Heart right ventricle (tissue), 16 donors: ENCODE measurements around the gene EGFLAM. TPM values are rescaled to one million over a fixed set of nuclear protein-coding genes. Genes with fewer than 3 reads are reported as not detected.
A peak's percentile ranks its signal among the peaks of the same experiment; 100 is the strongest.

ENCODE experiments used
- ATAC-seq, 8 donors: fragments of 200-7000 bp; cut with Tn5 transposase; one replicate each; pipeline ENCODE4 v1.9.1; 2020; ENCODE audit warnings: mild to moderate bottlenecking in 8 of 8, moderate library complexity in 8 of 8, moderate number of reproducible peaks in 1 of 8
- DNase-seq, 2 donors: peaks; one replicate each; pipeline ENCODE4 v3.0.0-alpha.2; 2020
- H3K27ac ChIP-seq, 10 donors: fragments of 200-600 bp; sonication (generic) in 2 of 10; one replicate each; pipeline versions ENCODE4 v1.5.0 to v1.8.0; 2020 to 2022; ENCODE audit warnings: mild to moderate bottlenecking in 3 of 10
- H3K27me3 ChIP-seq, 7 donors: fragments of 200-600 bp; one replicate each; pipeline ENCODE4 v1.8.0; 2021 to 2022; ENCODE audit warnings: mild to moderate bottlenecking in 2 of 7
- H3K36me3 ChIP-seq, 9 donors: fragments of 200-600 bp; sonication (generic) in 1 of 9; one replicate each; pipeline versions ENCODE4 v1.5.0 to v1.8.0; 2020 to 2022; ENCODE audit warnings: mild to moderate bottlenecking in 2 of 9
- H3K4me1 ChIP-seq, 9 donors: fragments of 200-600 bp; sonication (generic) in 1 of 9; one replicate each; pipeline versions ENCODE4 v1.5.0 to v1.8.0; 2020 to 2022; ENCODE audit warnings: mild to moderate bottlenecking in 4 of 9
- H3K4me3 ChIP-seq, 10 donors: fragments of 200-600 bp; sonication (generic) in 2 of 10; one replicate each; pipeline versions ENCODE4 v1.5.0 to v1.8.0; 2020 to 2022; ENCODE audit warnings: mild to moderate bottlenecking in 7 of 10, moderate library complexity in 2 of 10
- H3K9me3 ChIP-seq, 11 donors: fragments of 200-600 bp in 10 of 11; sonication (generic) in 2 of 11; one replicate each; pipeline versions ENCODE4 v1.5.0 to v1.8.0; 2013 to 2022; ENCODE audit warnings: mild to moderate bottlenecking in 2 of 11, control low read depth in 1 of 11, moderate library complexity in 1 of 11
- CTCF ChIP-seq, 9 donors: fragments of 200-600 bp; sonication (generic) in 2 of 9; IDR thresholded peaks; one replicate each; pipeline versions ENCODE4 v1.5.0 to v1.8.0; 2021 to 2022; ENCODE audit warnings: antibody characterized with exemption in 9 of 9, mild to moderate bottlenecking in 5 of 9, moderate library complexity in 1 of 9
- WGBS, 2 donors: extraction: QIAGEN DNeasy Blood & Tissue Kit; methylation state at CpG; one replicate each; pipeline ENCODE4 v1.1.7; 2013; ENCODE audit warnings: inconsistent platforms in 1 of 2; 5-methylcytosine and 5-hydroxymethylcytosine counted together
- intact Hi-C, 10 donors: fragments of 100-400 bp; cut with DNase I; formaldehyde crosslinking; loops; one replicate each; pipeline versions ENCODE4 v1.11.1 to v1.14.2; 2022
- polyA plus RNA-seq, 2 donors: library from polyadenylated mRNA; stranded (reverse); fragments of 200-250 nt; gene quantifications; one replicate each; pipeline ENCODE4 v1.2.3, GENCODE V29; 2013
- total RNA-seq, 10 donors: library from RNA; stranded (reverse); fragmentation: NEBNext Ultra II Directional in 3 of 10; extraction: Animal tissue kit (Norgen Biotek cat#: 25700) in 3 of 10; gene quantifications; one replicate each; pipeline versions ENCODE4 v1.2.1 to v1.2.4, GENCODE V29; 2021 to 2023
- donor health status: Arrhythmogenic right ventricular cardiomyopathy.
- donor health status: ischemic (EF 13 %, LVEDD 7.1; RV severe dilation, severe dysfunction).
- donor health status: healthy with polysubstance abuse.
- donor health status: DM: no; HTN: yes; CAD: no.
- donor health status: DM: no; HTN: no; CAD: no.
- donor health status: ischemic (EF 25% LVEDD 6.9; RV normal size, moderate dysfunction).
- donor health status: ischemic (EF 25% LVEDD 5.7; RV mildly dilated, moderate dysfunction).
- donor health status: healthy.
- donor health status: DM: yes; HTN: yes; CAD: no.
- donor health status: Ischemic cardiomyopathy.
- donor health status: ischemic (EF 35%, LVEDD 5.7; RV mildly dilated, moderate dysfunction).
- donor health status: nonischemic (EF 11% LVEDD 7.7; RV severe dilation, severe dysfunction).
- donor health status: DM: yes; HTN: yes; CAD: no.
- donor health status: PGD.
- donor health status: ischemic (EF 29% LVEDD 5.4; RV normal size, mild dysfunction).
- donor health status: nonischemic (EF 23%, LVEDD 6.1; RV moderate dilation, normal function).

Gene EGFLAM
- total and polyA plus RNA-seq, 12 donors = 3.4 to 15.3 (median 7.6) TPM

DNA sequence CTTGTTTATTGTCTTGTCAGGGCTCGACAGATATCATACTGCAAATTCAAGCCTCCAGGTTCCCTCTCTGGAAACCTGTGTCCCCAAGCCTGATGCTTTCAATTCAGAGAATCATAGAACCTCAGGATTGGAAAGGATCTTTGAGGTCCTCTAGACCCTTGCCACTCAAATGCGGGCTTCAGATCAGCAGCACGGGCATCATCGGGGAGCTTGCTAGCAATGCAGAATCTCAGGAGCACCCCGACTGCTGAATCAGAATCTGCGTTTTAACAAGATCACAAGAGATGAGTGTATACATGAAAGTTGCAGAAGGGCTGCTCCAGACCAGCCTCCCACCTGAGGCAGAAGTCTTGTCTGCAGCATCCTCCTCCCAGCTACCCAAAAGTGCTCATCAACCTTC lies 13.1 kb upstream of the EGFLAM start:
- whole genome bisulfite sequencing, 2 donors = 90 to 91% methylated on average over 6 of the region's 6 CpGs
- Histone ChIP-seq H3K36me3 (no peaks in the 10 kb centered on the region), H3K9me3 (no peaks in the 10 kb centered on the region), H3K4me3 (no peak overlapping the region), H3K4me1 (no peaks in the 10 kb centered on the region), H3K27me3 (peaks cover 0 to 16% (median 10%) of the 10 kb centered on the region in 7 donors), H3K27ac (no peak overlapping the region)
- no peak for ATAC-seq
- TF ChIP-seq CTCF (IDR thresholded peaks at IDR 0.05) = no peak
- intact Hi-C loops = no loop called here
- no peak for DNase-seq

DNA sequence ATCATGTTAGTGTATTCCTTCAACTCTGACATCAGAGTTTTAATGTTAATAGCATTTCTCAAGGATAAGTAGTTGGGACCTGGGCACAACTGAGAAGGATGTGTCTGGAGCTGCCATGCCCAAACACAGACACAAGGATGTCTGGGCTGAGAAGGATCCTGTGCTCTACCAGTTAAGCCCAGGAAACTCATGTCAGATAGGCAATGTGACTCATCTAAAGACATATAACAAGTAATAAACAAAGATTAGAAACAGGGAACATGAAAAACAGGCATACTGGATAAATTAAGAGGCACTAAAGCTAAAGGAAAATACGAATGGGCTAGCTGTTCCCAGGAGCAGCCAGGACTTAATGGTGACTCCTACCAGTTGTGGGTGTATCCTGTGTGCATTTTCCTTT lies 9.1 kb upstream of the EGFLAM start:
- DNase-seq (no peak), ATAC-seq (no peak)
- intact Hi-C loops = no loop called here
- Histone ChIP-seq H3K27me3 (peaks cover 0 to 32% (median 23%) of the 10 kb centered on the region in 7 donors), H3K4me1 (no peaks in the 10 kb centered on the region), H3K27ac (no peak overlapping the region), H3K9me3 (peaks cover 0 to 10% (median 0%) of the 10 kb centered on the region in 11 donors), H3K36me3 (no peaks in the 10 kb centered on the region), H3K4me3 (no peak overlapping the region)
- 23 to 32% methylated on average over 1 of the region's 1 CpG for WGBS, 2 donors
- TF ChIP-seq CTCF (IDR thresholded peaks at IDR 0.05) = no peak

DNA sequence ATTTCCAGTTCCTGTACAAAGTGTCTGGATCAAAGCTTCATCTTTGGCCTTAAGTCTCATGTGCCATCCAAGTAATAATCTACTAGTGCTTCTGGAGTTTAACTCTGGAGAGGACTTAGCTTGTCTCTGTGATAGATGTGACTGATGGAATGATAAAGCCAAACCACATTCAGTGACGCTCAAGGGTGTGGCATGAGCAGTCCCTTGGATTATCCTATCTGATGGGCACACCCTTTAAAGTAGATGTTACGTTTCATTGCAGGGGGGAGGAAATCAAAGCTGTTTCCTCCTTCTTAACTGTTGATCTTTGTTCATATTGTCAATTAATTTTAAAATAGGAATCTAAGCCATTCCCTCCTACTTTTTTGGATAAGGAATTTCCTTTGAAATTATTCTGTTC lies 8.5 kb upstream of the EGFLAM start:
- 67 to 77% methylated on average over 2 of the region's 2 CpGs for WGBS, 2 donors

GRCh38 chr5:38250763-38251448 lies 7.5 kb upstream of the EGFLAM start:
- Histone ChIP-seq H3K4me3 (no peak overlapping the region), H3K36me3 (no peaks in the 10 kb centered on the region), H3K9me3 (peaks cover 0 to 10% (median 0%) of the 10 kb centered on the region in 11 donors), H3K4me1 (no peaks in the 10 kb centered on the region), H3K27me3 (peaks cover 0 to 46% (median 37%) of the 10 kb centered on the region in 7 donors), H3K27ac (peak overlapping the region in 1 of 10 donors; percentile 19)
- TF ChIP-seq CTCF (IDR thresholded peaks at IDR 0.05) = no peak
- peak in 3 of 8 donors; percentile 55 to 72 (median 64) for ATAC-seq
- DNase-seq = no peak
- intact Hi-C loops = no loop called here
- 66 to 67% methylated on average over 8 of the region's 8 CpGs for WGBS, 2 donors

More for the DNA sequence above, 8.5 kb upstream of the EGFLAM start:
- Histone ChIP-seq H3K4me3 (no peak overlapping the region), H3K27ac (no peak overlapping the region), H3K36me3 (no peaks in the 10 kb centered on the region), H3K4me1 (no peaks in the 10 kb centered on the region), H3K9me3 (peaks cover 0 to 10% (median 0%) of the 10 kb centered on the region in 11 donors), H3K27me3 (peaks cover 0 to 37% (median 26%) of the 10 kb centered on the region in 7 donors)
- no peak for TF ChIP-seq CTCF (IDR thresholded peaks at IDR 0.05)
- intact Hi-C loops = no loop called here
- DNase-seq (no peak), ATAC-seq (no peak)
